ENCODE results near the gene GRIA1. TPM values are rescaled to one million over a fixed set of nuclear protein-coding genes. Genes with fewer than 3 reads are reported as not detected.

The GRIA1 gene
- total RNA-seq, 1 donor from 2014 or later, result 21.9 TPM

DNA sequence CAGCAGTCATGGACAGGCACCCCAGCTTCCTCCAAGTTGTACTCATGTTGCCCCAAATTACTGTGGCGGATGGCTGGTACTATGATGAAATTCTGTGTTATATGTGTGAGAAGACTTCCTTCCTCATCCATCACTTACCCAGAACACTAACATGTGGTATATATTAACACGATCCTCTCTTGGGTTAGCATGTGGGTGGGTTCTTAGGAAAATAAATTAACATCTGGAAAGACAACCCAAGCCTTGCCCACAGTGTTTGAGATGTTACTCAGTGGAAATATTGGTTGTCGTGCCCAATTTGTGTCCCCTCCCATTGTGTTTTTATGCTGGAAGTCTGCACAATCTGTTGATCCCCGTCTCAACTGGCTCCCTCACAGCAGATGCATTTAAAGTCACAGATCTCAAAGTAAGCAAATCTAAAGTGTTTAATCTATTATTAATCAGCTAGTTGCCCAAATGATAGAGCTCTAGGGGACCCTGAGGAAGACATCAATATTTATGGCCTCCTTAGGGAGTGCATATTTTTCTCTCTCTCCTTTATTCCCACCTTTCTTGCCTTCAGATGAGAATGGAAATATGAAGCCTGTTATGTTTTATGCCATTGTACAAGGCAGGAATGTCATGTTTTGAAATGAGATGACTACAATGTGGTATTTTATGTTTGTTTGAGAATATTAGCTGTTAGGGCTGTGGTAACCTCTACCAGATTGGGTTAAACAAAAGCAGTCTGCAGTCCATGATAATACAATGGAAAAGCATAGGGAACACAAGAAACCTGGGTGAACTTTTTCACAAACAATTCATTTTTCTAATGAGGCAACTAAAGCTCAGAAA lies 93.9 kb downstream of the GRIA1 start:
- no peak overlapping the region for H3K27ac Mint-ChIP-seq (ENCODE audit: unreplicated experiment)
- H3K36me3 Mint-ChIP-seq (ENCODE audit: low read depth, unreplicated experiment), result peaks cover 3% of the 10 kb centered on the region
- no peaks in the 10 kb centered on the region for H3K27me3 Mint-ChIP-seq (ENCODE audit: unreplicated experiment)
- no peaks in the 10 kb centered on the region for H3K4me1 Mint-ChIP-seq (ENCODE audit: unreplicated experiment)
- no peak for DNase-seq (ENCODE audit: low spot score)
- TF ChIP-seq, protein P1, sequence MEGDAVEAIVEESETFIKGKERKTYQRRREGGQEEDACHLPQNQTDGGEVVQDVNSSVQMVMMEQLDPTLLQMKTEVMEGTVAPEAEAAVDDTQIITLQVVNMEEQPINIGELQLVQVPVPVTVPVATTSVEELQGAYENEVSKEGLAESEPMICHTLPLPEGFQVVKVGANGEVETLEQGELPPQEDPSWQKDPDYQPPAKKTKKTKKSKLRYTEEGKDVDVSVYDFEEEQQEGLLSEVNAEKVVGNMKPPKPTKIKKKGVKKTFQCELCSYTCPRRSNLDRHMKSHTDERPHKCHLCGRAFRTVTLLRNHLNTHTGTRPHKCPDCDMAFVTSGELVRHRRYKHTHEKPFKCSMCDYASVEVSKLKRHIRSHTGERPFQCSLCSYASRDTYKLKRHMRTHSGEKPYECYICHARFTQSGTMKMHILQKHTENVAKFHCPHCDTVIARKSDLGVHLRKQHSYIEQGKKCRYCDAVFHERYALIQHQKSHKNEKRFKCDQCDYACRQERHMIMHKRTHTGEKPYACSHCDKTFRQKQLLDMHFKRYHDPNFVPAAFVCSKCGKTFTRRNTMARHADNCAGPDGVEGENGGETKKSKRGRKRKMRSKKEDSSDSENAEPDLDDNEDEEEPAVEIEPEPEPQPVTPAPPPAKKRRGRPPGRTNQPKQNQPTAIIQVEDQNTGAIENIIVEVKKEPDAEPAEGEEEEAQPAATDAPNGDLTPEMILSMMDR (IDR thresholded peaks at IDR 0.05; ENCODE audit: unreplicated experiment), result no peak
- no peak overlapping the region for H3K4me3 Mint-ChIP-seq (ENCODE audit: unreplicated experiment)
- no peaks in the 10 kb centered on the region for H3K9me3 Mint-ChIP-seq (ENCODE audit: unreplicated experiment)

DNA sequence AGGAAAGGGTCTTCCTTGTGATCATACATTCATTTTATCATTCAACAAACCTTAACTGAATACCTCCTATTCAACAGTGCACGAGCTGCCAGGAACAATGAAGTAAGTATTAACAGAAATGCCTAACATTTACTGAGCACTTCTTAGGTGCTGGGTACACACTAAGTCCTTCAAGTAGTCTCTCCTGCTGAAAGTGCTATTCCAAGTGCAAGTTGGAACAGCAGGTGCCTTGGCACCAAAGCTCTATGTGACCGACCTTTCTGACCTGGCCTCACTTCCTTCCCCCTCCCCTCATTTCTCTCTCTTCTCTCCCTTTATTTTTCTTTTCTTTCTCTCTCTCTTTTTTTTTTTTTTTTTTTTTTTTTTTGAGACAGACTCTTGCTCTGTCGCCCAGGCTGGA lies 94.5 kb downstream of the GRIA1 start:
- Mint-ChIP-seq H3K4me1 (ENCODE audit: unreplicated experiment) (no peaks in the 10 kb centered on the region), H3K4me3 (ENCODE audit: unreplicated experiment) (no peak overlapping the region), H3K27ac (ENCODE audit: unreplicated experiment) (no peak overlapping the region), H3K27me3 (ENCODE audit: unreplicated experiment) (no peaks in the 10 kb centered on the region), H3K9me3 (ENCODE audit: unreplicated experiment) (no peaks in the 10 kb centered on the region), H3K36me3 (ENCODE audit: low read depth, unreplicated experiment) (peaks cover 3% of the 10 kb centered on the region)
- TF ChIP-seq, protein P1 (IDR thresholded peaks at IDR 0.05; ENCODE audit: unreplicated experiment), result no peak
- DNase-seq (ENCODE audit: low spot score), result no peak

DNA sequence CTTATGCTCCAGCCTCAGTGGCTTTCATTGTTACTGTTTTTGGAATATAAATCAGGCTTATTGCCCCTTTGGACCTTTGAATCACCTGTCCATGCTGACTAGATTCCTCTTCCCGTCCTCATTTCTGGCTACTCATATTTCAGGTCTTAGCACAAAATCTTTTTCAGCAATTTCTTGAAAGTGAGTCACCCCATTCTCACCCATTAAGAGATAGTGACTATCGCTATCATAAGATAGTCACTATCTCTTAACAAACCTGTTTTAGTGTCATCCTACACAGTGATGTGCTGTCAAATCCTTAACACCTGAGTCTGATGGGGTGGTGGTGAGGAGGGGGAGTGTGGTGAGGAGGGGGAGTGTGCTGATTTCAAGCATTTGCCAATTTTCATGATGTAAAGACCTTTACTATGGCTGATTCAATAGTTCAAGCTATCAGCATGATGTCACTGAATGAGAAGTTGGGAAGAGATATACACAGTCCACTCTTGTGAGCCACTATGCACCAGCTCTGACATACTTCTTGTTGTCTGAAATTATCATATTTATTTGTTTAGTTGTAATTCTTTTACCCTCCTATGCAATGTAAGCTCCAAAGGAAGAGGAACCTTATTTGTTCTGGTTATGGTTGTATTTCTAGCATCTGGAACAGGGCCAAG lies 95.3 kb downstream of the GRIA1 start:
- no peaks in the 10 kb centered on the region for H3K9me3 Mint-ChIP-seq (ENCODE audit: unreplicated experiment)
- DNase-seq (ENCODE audit: low spot score), result no peak
- no peak overlapping the region for H3K27ac Mint-ChIP-seq (ENCODE audit: unreplicated experiment)
- no peaks in the 10 kb centered on the region for H3K4me1 Mint-ChIP-seq (ENCODE audit: unreplicated experiment)
- H3K27me3 Mint-ChIP-seq (ENCODE audit: unreplicated experiment), result no peaks in the 10 kb centered on the region
- peaks cover 3% of the 10 kb centered on the region for H3K36me3 Mint-ChIP-seq (ENCODE audit: low read depth, unreplicated experiment)
- no peak overlapping the region for H3K4me3 Mint-ChIP-seq (ENCODE audit: unreplicated experiment)
- TF ChIP-seq, protein P1 (IDR thresholded peaks at IDR 0.05; ENCODE audit: unreplicated experiment), result no peak

DNA sequence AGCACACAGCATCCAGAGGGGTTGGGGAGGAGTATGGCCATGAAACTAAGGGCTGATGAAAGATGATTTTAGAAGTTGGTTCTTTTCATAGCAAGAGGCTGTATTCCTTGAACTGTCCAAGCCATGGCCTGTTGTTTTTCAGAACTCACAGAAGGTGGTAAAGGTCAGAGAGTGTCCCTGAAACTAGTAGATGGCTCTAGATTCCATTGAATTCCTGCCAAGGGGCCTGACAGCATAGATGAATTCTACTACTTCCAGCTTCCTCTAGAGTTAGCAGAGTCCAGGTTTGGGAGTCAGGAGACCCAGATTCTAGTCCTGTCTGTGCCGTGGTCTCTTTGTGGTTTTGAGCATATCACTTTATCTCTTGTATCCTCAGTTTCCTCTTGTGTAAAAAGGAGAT lies 101.6 kb downstream of the GRIA1 start:
- DNase-seq (ENCODE audit: low spot score), result no peak
- no peaks in the 10 kb centered on the region for H3K9me3 Mint-ChIP-seq (ENCODE audit: unreplicated experiment)
- H3K27ac Mint-ChIP-seq (ENCODE audit: unreplicated experiment), result no peak overlapping the region
- no peak overlapping the region for H3K4me3 Mint-ChIP-seq (ENCODE audit: unreplicated experiment)
- TF ChIP-seq, protein P1 (IDR thresholded peaks at IDR 0.05; ENCODE audit: unreplicated experiment), result no peak
- H3K4me1 Mint-ChIP-seq (ENCODE audit: unreplicated experiment), result no peaks in the 10 kb centered on the region
- no peaks in the 10 kb centered on the region for H3K27me3 Mint-ChIP-seq (ENCODE audit: unreplicated experiment)
- H3K36me3 Mint-ChIP-seq (ENCODE audit: low read depth, unreplicated experiment), result no peaks in the 10 kb centered on the region

DNA sequence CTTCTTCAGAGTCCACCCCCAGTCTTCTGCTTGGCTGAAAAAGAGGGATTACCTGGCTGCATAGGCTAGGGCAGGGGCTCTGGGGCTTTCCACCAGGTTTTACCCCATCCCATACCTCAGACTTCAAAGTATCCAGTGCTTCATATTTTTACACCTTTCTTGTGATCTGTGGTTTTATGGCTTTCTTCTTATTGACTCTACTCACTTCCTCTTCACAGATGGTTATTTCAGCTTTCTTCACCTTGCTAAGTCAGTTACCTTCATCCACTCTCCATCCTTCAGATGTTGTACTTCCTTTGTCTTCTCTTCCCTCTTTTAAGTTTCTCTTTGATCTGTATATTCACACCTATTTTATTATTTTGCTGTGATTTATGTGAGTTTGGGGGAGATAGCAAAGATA lies 104.3 kb downstream of the GRIA1 start:
- Mint-ChIP-seq H3K27me3 (ENCODE audit: unreplicated experiment) (no peaks in the 10 kb centered on the region), H3K27ac (ENCODE audit: unreplicated experiment) (no peak overlapping the region), H3K4me3 (ENCODE audit: unreplicated experiment) (no peak overlapping the region), H3K9me3 (ENCODE audit: unreplicated experiment) (no peaks in the 10 kb centered on the region), H3K36me3 (ENCODE audit: low read depth, unreplicated experiment) (no peaks in the 10 kb centered on the region), H3K4me1 (ENCODE audit: unreplicated experiment) (no peaks in the 10 kb centered on the region)
- TF ChIP-seq, protein P1 (IDR thresholded peaks at IDR 0.05; ENCODE audit: unreplicated experiment), result no peak
- no peak for DNase-seq (ENCODE audit: low spot score)

All from endothelial cell (in vitro differentiated cells).